Colonic mucosa (tissue), 4 donors: ENCODE measurements around the gene POLR1B. TPM values are rescaled to one million over a fixed set of nuclear protein-coding genes. Genes with fewer than 3 reads are reported as not detected.
A peak's percentile ranks its signal among the peaks of the same experiment; 100 is the strongest.

Experiments used
- DNase-seq: peaks from one replicate; pipeline ENCODE4 v3.0.0-alpha.2; 2020
- H3K27ac ChIP-seq: fragments of 200-600 bp; one replicate; pipeline ENCODE4 v1.8.0; 2021
- H3K27me3 ChIP-seq: fragments of 200-600 bp; one replicate; pipeline ENCODE4 v1.8.0; 2021
- H3K36me3 ChIP-seq: fragments of 200-600 bp; one replicate; pipeline ENCODE4 v1.8.0; 2021
- H3K4me1 ChIP-seq: fragments of 200-600 bp; one replicate; pipeline ENCODE4 v1.8.0; 2021; ENCODE audit warnings: mild to moderate bottlenecking
- H3K4me3 ChIP-seq: fragments of 200-600 bp; one replicate; pipeline ENCODE4 v1.8.0; 2021
- H3K9ac ChIP-seq, 2 donors: one replicate each; pipeline ENCODE4 v1.7.0; 2013; ENCODE audit warnings: control low read depth in 2 of 2, low read depth in 2 of 2, low read length in 2 of 2
- H3K9me3 ChIP-seq: fragments of 200-600 bp; one replicate; pipeline ENCODE4 v1.8.0; 2021
- intact Hi-C: fragments of 100-400 bp; cut with DNase I; formaldehyde crosslinking; loops from one replicate; pipeline ENCODE4 v1.14.1; 2022
- total RNA-seq, 2 donors: library from RNA; stranded (reverse); fragmentation: NEBNext Ultra II Directional in 1 of 2; extraction: Animal tissue kit (Norgen Biotek cat#: 25700) in 1 of 2; gene quantifications; one replicate each; pipeline ENCODE4 v1.2.1, GENCODE V29; 2021
- TF ChIP-seq, protein P1 (sequence below): fragments of 200-600 bp; IDR thresholded peaks from one replicate; pipeline ENCODE4 v1.8.0; 2022; ENCODE audit warnings: antibody characterized with exemption, mild to moderate bottlenecking
- donor health status: healthy.
- donor health status: DM: no; HTN: no; CAD: no.
- donor health status: DM: no; HTN: no; CAD: no.

Gene POLR1B
- total RNA-seq, 2 donors from 2014 or later = 13.5 to 29.6 TPM

DNA sequence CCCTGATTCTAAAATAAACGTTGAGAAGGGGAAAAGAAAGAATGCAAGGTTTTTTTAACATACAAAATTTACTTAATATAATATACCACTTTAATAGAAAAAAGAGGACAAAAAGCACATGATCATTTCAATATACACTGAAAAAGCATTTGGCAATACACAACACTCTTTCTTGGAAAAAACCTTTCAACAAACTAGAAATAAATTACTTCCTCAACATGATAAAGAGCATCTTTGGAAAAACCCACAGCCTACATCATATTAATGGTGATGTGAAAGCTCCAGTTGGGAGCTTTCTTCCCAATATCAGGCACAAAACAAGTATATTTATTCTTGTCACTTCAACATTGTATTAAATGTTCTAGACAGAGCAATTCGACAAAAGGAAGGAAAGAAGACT is 3.0 kb upstream of the POLR1B start:
- no peaks in the 10 kb centered on the region for H3K27me3 ChIP-seq
- peaks cover 3% of the 10 kb centered on the region for H3K4me1 ChIP-seq
- H3K9me3 ChIP-seq = no peaks in the 10 kb centered on the region
- H3K4me3 ChIP-seq = no peak overlapping the region
- no peaks in the 10 kb centered on the region for H3K36me3 ChIP-seq
- DNase-seq = no peak
- H3K27ac ChIP-seq = no peak overlapping the region
- intact Hi-C loops = no loop called here
- no peak overlapping the region for H3K9ac ChIP-seq
- TF ChIP-seq, protein P1, sequence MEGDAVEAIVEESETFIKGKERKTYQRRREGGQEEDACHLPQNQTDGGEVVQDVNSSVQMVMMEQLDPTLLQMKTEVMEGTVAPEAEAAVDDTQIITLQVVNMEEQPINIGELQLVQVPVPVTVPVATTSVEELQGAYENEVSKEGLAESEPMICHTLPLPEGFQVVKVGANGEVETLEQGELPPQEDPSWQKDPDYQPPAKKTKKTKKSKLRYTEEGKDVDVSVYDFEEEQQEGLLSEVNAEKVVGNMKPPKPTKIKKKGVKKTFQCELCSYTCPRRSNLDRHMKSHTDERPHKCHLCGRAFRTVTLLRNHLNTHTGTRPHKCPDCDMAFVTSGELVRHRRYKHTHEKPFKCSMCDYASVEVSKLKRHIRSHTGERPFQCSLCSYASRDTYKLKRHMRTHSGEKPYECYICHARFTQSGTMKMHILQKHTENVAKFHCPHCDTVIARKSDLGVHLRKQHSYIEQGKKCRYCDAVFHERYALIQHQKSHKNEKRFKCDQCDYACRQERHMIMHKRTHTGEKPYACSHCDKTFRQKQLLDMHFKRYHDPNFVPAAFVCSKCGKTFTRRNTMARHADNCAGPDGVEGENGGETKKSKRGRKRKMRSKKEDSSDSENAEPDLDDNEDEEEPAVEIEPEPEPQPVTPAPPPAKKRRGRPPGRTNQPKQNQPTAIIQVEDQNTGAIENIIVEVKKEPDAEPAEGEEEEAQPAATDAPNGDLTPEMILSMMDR = no peak

DNA sequence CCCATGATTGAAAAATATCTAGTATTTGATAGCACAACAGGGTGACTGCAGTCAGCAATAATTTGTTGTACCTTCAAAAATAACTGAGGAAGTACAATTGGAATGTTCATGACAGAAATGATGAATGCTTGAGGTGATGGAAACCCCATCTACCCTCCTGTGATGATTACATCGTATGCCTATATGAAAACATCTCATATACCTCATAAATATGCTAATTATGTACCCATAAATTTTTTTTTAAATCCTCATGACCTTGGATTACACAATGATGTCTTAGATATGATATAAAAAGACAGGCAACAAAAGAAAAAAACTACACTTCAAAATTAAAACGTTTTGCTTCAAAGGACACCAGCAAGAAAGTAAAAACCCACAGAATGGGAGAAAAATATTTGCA is 1.4 kb upstream of the POLR1B start:
- H3K27ac ChIP-seq = no peak overlapping the region
- H3K27me3 ChIP-seq = no peaks in the 10 kb centered on the region
- TF ChIP-seq, protein P1 = no peak
- H3K4me1 ChIP-seq = peaks cover 3% of the 10 kb centered on the region
- no peaks in the 10 kb centered on the region for H3K36me3 ChIP-seq
- no peak overlapping the region for H3K4me3 ChIP-seq
- intact Hi-C loops = no loop called here
- H3K9ac ChIP-seq = no peak overlapping the region
- H3K9me3 ChIP-seq = no peaks in the 10 kb centered on the region
- DNase-seq = no peak

DNA sequence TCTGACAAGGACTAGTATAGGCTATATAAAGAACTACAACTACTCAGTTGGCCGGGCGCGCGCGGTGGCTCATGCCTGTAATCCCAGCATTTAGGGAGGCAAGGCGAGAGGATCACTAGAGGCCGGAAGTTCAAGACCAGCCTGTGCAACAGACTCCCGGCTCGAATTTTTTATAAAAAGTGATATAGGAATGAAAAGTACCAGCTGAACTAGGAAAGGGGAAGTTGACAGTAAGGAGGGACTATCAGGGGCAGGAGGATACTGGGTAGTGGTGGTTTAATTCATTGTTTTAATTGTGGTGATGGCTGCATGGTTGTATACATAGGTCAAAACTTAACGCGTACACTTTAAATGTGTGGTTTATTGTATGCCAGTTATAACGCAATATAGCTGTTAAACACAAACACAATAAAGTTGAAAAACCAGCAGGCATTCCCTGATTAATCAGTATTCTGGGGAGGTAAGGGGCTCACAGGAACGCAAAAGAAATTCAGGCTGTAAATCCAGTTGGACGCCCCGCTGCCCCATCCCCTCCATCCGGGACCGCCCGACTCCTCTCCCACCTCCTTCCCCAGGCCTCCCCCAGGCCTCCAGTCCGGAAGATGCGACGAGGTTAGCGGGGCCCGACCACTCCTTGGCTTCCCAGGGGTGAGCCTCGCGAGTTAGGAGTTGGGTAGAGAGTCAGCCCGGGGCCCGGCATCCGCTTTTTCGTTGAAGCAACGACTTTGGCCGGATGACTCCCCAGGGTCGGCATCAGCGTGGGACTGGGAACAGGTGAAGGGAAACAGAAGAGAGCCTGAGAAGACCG is 746 bp upstream of the POLR1B start:
- intact Hi-C loops = no loop called here
- TF ChIP-seq, protein P1 = no peak
- peak overlapping the region; percentile 82 for H3K27ac ChIP-seq
- peak overlapping the region; percentile 61 to 94 for H3K9ac ChIP-seq
- H3K4me3 ChIP-seq = peak overlapping the region; percentile 92
- H3K9me3 ChIP-seq = no peaks in the 10 kb centered on the region
- no peaks in the 10 kb centered on the region for H3K27me3 ChIP-seq
- H3K36me3 ChIP-seq = no peaks in the 10 kb centered on the region
- no peak for DNase-seq
- H3K4me1 ChIP-seq = peaks cover 3% of the 10 kb centered on the region

DNA sequence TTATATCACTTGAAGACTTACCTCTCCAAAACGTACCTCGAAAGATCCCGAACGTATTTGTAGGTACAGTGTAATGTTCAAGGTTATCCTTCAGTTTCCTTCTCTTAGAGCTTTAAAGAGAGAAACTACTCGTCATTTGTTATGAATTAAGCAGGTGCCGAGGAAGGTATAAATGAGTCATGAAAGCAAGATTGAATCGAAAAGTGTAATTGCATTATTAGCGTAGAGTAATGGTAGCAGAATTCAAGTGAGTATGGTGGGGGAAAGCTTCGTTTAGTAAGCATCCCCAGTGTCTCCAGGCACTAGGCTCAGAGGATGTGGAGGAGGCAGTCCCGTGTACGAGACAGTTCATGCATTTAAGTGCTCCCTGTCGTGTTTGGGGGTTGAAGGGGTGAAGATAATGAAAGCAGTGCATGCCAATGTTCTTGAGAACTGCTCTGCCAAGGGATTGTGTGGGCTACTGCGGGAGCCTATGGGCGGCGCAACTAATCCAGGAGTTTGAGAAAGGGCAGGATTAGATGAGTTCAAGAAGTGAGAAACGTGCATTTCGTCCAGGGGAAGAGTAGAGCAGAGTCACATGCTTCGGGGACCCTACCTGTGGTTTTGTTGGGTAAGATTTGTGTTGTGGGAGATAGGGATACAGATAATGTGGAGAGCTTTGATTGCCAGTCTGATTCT is 858 bp downstream of the POLR1B start:
- TF ChIP-seq, protein P1 = no peak
- H3K9ac ChIP-seq = peak overlapping the region in 1 of 2 donors; percentile 94
- no peaks in the 10 kb centered on the region for H3K36me3 ChIP-seq
- H3K27me3 ChIP-seq = no peaks in the 10 kb centered on the region
- peak overlapping the region; percentile 92 for H3K4me3 ChIP-seq
- H3K4me1 ChIP-seq = peaks cover 3% of the 10 kb centered on the region
- DNase-seq = peak; percentile 29
- intact Hi-C loops = no loop called here
- H3K27ac ChIP-seq = no peak overlapping the region
- no peaks in the 10 kb centered on the region for H3K9me3 ChIP-seq

DNA sequence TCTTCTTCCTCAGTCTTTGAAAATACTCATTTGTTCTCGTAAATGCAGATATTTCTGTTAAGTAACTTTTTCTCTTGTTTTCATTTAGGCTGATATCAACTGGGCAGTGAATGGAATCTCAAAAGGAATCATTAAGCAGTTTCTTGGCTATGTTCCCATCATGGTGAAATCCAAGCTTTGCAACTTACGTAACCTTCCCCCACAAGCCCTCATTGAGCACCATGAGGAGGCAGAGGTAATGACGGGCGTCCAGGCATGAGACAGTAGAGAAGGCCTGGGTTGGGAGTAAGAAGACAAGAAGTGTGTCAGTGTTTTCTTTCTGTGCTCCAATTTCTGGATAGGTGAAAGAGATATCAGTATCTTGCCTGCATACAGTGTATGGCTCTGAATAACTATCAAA is 5.1 kb downstream of the POLR1B start:
- H3K9ac ChIP-seq = no peak overlapping the region
- H3K36me3 ChIP-seq = no peaks in the 10 kb centered on the region
- H3K27me3 ChIP-seq = no peaks in the 10 kb centered on the region
- TF ChIP-seq, protein P1 = no peak
- H3K27ac ChIP-seq = no peak overlapping the region
- no peak for DNase-seq
- no peak overlapping the region for H3K4me3 ChIP-seq
- intact Hi-C loops = no loop called here
- H3K9me3 ChIP-seq = no peaks in the 10 kb centered on the region
- H3K4me1 ChIP-seq = no peaks in the 10 kb centered on the region
